Superior temporal gyrus (tissue), 1 donor: ENCODE data around the gene TRMT13.
A peak's percentile ranks its signal among the peaks of the same experiment; 100 is the strongest.
"Not testable (repeated sequence)": the region's sequence is repeated elsewhere in the genome, so short reads cannot be mapped to it uniquely, and the experiment has no call there.

Experiments
- DNase-seq: peaks from one replicate; pipeline ENCODE4 v3.0.0-alpha.2; 2016; ENCODE audit errors: extremely low spot score

TRMT13 gene

DNA sequence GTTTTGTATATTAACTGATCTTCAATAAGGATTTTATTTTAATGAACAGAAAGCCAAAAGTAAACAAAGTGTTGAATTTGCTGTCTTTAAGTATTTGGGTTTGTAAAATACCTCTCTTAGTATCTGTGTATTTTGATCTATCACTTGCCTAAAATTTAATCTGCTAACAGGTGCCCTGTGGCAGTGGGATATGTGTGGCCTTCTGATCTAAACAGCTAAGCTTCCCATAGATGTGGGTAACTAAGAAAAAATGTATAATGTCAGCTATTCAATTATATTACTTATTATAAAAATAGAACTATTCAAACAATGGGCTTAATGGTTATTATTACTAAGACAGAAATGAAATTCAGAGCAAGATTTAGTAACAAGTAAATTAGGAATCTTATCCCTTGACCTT is 29.9 kb downstream of the TRMT13 start:
- no peak for DNase-seq

DNA sequence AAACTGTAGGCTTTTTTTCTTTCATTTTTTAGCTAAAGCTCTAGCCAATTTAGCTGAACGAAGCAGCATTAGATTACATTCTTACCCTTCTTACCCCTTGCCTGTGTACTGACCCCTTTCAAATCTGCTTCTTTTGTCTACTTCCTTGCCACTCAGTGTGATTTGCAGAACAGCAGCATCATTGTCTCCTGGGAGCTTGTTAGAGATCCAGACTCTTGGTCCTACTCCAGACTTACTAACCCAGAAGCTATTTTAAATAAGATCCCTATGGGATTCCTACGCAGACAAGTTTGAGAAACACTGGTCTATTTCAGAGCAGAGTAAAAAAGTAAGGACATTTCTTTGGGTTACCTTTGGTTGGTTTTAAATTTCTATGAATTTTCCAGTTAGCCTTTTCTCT is 31.3 kb downstream of the TRMT13 start:
- peak; percentile 33 for DNase-seq

DNA sequence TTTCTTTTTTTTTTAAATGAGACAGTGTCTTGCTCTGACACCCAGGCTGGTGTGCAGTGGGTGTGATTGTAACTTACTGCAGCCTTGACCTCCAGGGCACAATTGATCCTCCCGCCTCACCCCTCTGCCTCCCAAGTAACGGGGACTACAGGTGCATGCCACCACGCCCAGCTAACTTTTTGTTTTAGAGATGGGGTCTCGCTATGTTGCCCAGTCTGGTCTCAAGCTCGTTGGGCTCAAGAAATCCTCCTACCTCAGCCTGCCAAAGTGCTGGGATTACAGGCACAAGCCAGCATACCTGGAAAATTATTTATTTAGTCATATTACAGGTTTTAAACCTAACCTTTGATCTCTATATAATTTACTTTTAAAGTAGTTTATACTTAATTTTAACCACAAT is 31.7 kb downstream of the TRMT13 start:
- DNase-seq = no peak

DNA sequence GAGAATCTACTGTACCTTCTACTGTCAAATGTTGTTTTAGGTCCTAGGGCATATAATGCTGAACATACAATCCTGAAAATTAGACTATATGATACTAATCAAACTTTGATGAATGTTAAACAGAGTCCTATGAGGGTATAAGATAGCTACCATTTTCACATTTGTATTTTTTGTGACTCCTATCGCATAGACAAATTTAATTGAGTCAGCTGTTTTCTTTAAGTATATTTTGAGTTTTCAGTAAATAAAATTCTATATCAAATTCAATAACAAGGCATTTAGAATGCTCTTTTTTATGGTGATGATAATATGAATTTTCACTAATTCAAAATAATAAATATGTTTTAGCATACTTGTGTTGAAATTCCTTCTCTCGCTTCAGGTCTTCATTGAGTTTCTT is 35.1 kb downstream of the TRMT13 start:
- DNase-seq = no peak

DNA sequence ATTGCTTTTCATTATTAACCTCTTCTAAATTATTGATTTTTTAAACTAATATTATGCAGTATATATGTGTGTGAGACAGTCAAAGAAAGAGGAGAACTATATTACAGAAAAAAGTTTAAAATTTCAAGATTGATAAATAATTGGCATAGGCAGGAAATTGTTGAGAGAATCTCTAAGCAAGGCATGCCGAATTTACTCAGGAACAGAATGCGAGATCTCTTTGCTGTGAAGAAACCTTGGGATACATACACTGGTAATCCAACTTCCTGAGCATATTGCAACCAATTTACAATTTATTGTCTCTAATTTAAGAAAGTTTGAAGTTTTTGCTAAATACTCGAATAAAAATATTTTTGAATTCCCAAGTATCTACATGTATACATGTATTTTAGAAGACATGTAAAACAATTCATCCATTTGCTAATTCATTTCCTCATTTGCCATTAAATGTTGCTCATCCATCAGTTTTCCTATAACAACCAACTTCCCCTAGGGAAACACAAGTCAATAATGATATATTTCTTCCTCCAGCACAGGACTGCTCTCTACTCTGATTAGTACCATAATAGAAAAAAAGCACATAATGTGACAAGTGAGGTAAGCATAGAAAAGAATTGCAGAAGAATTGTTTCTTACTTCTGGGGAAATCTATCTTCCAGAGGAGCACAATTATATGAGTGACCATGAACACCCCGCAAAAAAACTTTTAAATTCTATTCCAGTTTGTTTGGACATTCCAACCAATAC is 44.5 kb downstream of the TRMT13 start:
- DNase-seq = no peak

DNA sequence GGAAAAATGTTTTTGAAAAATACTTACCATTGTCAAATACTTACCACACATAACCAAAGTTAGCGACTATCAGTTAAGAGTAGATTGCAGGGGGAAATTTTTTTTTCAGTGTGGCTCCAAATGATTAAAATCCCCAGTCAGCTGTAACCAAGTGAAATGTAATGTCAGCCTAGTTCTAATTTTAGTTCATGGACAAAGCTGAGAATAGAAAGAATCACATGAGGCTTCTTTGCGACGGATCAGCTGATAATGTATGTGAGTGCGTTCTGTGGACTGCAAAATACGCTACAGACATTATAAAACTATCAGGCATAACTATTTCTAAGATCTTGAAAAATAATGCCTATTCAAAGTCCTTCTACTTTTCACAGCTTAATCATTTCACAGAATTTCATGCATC is 45.1 kb downstream of the TRMT13 start, which contains the start of gene LRRC39:
LRRC39 (minus strand) TSS at position 166 of the 400 bp plus-strand sequence. CDS start 9,740 bp downstream, outside the sequence.
- peak; percentile 52 for DNase-seq

DNA sequence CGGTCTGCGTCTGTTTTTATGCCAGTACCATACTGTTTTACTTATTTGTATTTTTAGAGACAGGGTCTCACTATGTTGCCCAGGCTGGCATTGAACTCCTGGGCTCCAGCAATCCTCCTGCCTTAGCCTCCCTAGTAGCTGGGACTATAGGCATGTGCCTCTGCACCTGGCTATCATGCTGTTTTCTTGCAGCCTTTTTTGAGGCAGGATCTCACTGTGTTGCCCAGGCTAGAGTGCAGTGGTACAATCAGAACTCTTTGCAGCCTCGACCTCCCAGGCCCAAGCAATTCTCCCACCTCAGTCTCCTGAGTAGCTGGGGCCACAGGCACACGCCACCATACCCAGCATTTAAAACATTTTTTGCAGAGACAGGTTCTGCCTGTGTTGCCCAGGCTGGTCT is 50.4 kb downstream of the TRMT13 start:
- DNase-seq = no peak

DNA sequence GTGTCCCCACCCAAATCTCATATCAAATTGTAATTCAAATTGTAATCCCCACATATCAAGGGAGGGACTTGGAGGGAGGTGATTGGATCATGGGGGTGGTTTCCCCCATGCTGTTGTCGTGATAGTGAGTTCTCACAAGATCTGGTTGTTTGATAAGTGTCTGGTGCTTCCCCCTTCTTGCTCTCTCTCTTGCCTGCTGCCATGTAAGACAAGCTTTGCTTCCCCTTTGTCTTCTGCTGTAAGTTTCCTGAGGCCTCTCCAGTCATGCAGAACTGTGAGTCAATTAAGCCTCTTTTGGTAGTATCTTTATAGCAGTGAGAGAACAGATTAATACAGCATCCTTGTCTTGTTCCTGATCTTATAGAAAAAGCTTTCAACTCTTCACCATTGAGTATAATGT is 51.6 kb downstream of the TRMT13 start:
- DNase-seq = no peak

DNA sequence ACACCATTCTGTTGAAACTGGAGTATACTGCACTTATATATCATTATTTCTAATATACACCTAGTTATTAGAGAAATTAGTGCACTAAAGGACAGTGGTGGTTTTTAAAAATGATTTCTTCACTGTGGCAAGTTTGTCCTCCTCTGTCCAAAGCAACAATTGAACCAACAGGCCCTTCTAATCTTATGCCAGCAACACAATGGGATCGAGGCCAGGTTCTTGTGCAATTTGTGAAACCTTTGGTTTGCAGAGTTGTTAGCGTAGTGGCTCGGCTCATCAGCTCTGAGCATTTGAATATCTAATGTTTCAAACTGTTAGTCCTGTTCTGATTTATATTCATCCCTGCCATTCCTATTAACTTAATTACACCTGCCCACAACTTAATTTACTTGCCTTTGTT is 54.9 kb downstream of the TRMT13 start:
- no peak for DNase-seq

DNA sequence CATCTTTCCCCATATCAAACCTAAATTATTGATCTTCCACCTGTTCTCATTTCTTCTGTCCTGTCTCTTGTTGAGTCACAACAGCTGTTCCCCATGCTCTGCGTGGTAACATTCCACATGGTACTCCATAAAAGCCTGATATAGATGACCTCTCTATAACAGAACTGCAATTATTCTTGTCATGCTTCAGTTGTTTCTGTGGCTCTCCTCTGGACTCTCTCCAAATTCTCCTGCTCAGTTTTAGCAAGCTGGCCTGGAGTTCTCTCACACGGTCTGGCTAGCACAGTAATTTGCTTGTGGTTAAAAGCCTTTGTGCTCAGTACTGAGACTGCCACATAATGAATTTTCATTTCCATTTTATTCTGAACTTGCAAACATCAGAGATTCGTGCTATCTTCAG is 55.7 kb downstream of the TRMT13 start:
- peak; percentile 82 for DNase-seq

DNA sequence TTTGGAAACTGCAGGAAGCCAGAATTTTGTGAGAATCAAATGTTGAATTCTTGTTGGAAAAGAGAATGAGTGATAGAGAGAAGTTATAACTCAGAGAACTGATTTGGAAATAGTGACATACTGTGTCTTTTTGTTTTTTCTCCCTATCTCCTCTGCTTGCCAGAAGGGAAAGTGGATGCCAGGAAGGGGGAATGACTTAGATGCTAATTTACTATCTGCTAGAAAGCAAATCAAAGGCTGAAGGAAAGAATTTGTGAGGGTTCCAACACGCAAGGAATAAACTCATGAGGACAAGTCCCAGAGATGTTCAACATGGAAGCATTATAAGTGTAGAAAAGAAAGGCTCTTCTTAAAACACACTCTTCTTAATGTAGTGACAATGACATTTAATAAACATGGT is 65.6 kb downstream of the TRMT13 start:
- no peak for DNase-seq

DNA sequence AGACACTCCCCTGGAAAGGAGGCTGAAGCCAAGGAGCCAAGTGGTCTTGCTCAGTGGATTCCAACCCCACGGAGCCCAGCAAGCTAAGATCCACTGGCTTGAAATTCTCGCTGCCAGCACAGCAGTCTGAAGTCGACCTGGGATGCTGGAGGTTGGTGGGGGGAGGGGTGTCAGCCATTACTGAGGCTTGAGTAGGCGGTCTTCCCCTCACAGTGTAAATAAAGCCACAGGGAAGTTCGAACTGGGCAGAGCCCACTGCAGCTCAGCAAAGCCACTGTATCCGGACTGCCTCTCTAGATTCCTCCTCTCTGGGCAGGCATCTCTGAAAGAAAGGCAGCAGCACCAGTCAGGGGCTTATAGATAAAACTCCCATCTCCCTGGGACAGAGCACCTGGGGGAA is 67.1 kb downstream of the TRMT13 start:
- DNase-seq = not testable (repeated sequence)
